Fibroblast of skin of back (primary cell): ENCODE measurements around the gene ADCY9.
"Not testable (repeated sequence)": the region's sequence is repeated elsewhere in the genome, so short reads cannot be mapped to it uniquely, and the experiment has no call there.

Experiments used
- DNase-seq: peaks from one replicate; pipeline ENCODE4 v3.0.0-alpha.2; 2013

ADCY9 gene

GRCh38 chr16:3971261-3971660, 145.0 kb downstream of the ADCY9 start:
- peak; percentile 91 for DNase-seq

GRCh38 chr16:3968551-3968950, 147.7 kb downstream of the ADCY9 start:
- no peak for DNase-seq

DNA sequence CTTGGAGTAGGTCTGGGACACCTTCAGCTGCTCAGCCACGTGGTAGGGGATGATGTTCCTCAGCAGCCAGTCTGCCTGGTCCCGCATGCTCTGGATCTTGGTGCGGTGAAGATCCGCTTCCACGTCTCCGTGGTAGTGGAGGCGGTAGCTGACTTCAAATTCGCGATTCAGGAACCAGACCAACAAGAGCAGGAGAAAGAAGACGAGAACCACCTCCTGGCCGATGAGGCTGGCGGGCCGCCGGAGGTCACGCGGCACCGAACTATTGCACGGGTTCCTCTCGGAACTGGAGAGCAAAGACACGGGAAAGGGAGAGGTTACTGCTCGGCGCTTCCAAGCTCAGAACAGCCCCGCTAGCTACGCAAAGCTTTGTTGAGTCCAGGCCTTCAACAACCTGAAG, 149.6 kb downstream of the ADCY9 start:
- DNase-seq = no peak

DNA sequence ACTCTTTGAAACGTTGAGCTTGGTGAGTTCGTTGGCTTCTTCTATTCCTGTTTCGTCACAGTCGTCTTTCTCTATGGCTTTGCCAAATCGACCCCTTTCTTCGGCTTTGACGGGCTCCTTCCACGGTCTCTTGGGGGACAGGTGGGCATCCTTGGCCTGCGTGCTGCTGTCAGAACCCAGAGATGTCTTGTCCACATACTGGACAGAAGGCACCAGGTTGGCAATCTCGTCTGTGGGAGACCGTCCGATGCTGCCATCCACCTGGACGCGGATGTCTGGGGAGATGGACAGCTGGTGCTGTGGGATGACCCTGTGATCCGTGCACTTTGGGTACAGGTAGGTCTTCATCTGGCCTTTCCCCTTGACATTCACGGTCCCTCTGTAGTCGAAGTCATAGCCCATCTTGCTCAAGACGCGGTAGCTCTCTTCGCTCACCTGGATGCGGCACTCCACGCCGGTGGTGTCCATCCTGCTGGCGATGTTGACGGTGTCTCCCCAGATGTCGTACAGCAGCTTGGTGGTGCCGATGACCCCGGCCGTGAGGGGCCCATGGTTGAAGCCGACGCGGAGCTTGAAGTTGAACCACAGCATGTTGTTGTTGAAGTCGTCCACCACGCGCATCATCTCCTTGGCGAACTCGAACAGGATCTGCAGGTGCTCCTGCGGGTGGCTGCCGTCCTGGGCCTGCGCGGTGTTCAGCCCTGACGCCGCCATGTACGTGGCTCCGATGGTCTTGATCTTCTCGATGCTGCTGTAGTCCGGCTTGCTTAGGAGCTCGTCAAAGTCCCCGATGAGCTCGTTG, 150.3 kb downstream of the ADCY9 start:
- no peak for DNase-seq

- DNase-seq = no peak
Measured at GRCh38 chr16:3965306-3965705, 150.9 kb downstream of the ADCY9 start.

DNA sequence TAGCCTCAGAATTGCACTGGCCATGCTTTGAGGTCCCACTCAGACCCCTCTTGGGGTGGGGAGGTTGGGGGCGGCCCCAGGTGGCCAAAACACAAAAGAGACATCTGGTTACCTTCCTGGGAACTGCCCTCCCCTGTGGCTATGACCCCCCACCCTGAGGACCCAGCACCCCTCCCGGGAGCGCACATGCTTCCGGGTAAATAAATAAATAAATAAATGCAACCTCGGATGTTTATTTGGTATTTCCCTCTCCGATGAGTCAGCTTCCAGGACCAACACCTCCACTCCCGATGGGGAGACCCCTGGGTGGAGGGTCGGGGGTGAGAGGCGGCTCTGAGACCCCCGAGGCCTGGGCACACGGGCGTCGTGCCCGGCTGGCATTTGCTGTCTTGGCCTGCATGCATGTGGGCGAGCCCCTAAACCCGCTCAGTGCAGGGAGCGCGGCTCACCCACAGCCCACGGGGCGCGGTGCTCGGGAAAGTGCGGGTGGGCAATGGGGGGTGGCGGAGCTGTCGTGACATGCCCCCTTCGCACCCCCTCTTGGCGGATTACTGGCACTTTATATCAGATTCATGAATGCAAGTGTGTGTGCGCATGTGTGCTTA, 151.5 kb downstream of the ADCY9 start:
- DNase-seq = no peak

DNA sequence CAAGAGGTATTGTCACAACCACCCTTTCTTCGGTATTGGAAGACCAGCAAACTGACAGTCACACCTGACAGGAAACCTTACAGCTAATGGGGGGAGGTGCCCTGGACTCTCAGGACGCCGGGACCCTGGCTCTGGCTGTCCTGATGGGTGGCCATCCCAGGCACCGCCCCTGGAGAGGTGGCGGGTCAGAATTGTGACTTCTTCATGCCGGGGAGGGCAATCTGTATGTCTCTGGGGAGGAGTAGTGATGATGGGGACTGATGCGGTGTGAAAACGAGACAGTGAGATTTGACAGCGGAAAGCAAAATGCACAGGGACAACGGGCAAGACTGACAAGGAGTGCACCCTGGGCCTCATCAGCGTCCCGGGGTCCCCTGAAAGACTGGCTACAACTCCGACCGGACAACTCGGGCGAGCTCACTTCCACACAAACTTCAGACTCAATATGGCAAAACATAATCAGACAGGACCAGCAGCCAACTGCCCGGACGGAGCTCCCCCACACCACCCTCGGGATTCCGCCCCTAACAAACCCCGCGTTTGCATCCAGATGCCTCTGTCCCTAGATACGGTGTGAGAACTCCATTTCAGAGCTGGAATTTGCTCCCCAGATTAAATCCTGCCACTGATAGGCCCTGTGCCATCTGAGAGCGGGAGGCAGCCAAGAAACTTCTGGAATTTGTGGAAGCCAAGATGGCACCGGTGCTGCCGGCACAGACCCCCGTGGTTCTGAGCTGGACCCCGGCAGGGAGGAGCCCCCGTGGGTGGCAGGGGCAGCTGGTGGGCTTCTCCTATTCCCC, 152.2 kb downstream of the ADCY9 start:
- no peak for DNase-seq

DNA sequence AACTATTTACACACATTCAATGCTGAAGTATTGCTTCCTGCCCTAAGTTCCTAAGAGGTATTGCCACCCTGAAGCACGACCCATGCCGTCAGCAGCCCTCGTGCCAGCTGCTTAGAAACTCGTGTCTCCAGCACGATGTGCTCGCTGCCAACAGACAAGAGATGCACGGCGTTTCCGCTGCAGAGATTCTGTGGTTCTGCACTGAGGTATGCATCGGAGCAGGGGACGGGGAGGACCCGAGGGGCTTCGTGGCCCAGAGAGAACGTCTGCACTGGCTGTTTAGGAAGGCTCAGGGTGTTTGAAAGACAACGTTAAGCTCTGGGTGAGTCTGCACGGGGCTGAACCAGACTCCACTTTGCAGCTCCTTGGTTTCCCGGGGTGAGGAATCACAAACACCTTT, 153.0 kb downstream of the ADCY9 start:
- DNase-seq = peak; percentile 10

DNA sequence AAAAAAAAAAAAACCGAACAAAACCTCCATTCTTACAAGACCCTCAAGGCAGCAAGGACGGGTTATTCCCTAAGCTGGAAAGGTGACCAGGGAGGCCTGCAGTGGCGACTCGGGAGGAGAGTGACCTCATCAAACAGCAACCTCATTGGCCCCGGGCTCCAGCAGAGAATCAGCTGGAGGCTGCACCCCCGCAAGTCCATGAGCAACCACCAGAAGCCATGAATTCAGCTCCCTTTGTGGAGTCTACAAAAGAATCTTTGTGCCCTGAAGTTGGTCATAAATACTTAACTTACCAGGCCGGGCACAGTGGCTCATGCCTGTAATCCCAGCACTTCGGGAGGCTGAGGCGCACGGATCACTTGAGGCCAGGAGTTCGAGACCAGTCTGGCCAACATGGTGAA, 154.8 kb downstream of the ADCY9 start:
- DNase-seq = peak; percentile 22

DNA sequence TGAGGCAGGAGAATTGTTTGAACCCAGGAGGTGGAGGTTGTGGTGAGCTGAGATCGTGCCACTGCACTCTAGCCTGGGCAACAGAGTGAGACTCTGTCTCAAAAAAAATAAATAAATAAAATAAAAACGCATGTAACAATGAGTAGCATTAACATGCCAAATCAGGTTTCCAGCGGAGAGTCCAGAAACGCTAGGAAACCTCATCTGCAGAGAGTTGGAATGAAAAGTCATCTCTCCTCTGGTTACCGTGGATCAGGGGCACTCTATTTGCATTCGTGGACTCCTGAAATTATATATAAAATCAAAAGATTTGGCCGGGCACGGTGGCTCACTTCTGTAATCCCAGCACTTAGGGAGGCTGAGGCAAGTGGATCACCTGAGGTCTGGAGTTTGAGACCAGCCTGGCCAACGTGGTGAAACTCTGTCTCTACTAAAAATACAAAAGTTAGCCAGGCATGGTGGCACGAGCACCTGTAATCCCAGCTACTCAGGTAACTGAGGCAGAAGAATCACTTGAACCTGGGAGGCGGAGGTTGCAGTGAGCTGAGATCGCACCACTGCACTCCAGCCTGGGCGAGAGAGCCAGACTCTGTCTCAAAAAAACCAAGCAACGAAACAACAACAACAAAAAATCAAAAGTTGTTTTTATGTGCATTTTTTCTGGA, 156.2 kb downstream of the ADCY9 start:
- not testable (repeated sequence) for DNase-seq

- DNase-seq = peak; percentile 57
Measured at GRCh38 chr16:3959148-3959547, 157.1 kb downstream of the ADCY9 start.

DNA sequence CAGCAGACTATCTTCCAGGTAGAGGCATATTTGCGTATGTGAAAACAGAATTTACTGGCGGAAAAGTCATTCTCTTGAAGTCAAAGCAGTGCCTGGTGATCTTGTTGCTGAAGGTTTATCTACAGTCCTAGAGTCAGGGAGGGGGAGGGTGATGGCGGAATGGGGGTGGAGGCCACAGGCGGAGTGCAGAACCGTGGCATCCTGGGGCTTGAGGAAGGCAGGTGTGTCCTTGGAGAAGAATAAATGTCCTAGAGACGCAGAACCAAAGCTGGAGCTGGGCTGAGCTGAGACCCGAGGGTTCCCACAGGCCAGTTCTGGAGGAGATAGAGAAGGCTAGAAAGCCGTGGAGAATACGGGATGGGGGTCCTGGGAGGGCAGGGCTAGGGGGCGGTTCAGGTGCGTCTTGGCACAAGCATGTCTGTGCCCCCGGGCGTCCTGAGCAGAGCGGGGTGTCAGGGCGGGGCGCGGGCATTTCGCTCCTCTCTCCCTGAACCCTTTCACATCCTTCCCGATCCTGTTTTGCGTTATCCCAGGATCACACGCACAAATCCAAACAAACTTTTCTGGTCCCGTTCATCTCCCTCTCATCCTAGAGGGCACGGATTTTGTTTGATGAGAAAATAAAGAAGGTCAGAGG, 158.8 kb downstream of the ADCY9 start:
- no peak for DNase-seq

DNA sequence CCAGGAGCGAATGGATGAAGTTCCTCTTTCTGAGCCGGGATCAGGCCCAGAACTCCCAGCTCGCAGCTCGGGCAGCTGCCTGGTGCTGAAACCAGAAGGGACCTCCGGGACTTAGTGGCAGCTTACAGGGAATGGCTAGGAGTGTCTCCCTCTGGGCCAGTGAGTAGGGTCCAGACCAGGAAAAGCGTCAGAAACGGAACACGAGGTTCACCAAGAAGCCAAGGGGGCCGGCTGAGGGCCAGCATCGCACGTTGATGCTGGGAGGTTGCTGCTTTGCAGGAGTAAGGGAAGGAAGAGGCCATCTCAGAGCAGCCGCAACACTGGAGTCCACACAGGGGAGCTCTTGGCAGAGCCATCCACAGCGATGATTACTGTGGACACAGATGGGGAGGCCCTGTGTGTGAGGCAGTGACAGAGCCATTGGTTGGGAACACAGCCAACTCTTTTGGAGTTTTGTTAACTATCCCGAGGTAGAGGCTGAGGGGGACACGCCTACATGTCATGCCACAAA, 161.8 kb downstream of the ADCY9 start:
- peak; percentile 11 for DNase-seq

GRCh38 chr16:3953728-3954410, 162.4 kb downstream of the ADCY9 start:
- no peak for DNase-seq

DNA sequence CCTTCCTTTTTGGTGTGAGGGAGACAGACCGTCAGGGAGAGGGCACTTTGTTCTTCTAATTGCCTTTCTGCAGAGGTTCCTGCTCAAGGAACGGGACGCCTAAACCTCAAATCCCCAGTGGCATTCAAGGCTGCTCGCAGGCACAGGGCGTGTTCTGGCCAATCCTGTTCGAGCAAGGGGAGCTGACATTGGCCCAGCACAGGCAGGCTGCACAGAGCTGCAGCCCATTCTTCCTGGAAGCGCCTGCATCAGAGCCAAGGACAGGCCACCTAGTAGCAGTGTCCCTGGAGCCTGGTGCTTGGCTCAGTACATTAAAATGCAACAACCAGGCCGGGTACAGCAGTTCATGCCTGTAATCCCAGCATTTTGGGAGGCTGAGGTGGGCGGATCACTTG, 163.5 kb downstream of the ADCY9 start:
- peak; percentile 81 for DNase-seq

DNA sequence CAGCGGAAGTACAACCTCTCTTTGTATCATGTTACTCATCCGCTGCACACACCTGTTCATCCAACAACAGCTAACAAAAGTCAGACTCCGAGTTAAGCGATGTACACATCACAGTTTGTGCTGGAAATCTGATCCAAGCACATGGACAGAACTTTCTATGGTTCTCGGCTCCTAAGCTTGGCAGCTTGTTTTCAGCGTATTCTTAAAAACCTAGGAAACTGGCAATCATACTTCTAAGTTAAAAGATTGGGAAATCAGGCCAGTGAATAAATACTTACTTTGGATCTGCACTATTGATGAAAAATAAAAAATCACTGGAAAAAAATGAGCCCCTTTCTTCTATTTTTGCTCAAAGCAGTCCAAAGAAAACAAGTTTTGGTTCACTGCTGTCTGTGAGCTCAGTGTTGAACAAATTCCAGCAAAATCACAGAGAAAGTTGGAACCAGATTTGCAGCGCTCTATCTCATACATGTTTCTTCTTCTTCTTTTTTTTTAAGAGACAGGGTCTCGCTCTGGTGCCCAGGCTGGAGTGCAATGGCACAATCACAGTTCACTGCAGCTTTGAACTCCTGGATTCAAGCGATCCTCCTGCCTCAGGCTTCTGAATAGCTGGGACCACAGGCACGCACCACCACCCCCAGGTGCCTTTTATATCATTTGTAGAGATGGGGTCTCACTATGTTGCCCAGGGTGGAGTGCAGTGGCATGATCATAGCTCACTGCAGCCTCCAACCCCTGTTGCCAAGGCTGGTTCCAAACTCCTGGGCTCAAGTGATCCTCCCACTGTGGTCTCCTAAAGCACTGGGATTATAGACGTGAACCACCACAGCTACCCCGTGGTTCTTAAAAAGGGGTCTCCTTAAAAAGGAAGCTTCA, 164.1 kb downstream of the ADCY9 start:
- DNase-seq = peak; percentile 51

GRCh38 chr16:3951380-3951779, 164.9 kb downstream of the ADCY9 start:
- DNase-seq = peak; percentile 12

DNA sequence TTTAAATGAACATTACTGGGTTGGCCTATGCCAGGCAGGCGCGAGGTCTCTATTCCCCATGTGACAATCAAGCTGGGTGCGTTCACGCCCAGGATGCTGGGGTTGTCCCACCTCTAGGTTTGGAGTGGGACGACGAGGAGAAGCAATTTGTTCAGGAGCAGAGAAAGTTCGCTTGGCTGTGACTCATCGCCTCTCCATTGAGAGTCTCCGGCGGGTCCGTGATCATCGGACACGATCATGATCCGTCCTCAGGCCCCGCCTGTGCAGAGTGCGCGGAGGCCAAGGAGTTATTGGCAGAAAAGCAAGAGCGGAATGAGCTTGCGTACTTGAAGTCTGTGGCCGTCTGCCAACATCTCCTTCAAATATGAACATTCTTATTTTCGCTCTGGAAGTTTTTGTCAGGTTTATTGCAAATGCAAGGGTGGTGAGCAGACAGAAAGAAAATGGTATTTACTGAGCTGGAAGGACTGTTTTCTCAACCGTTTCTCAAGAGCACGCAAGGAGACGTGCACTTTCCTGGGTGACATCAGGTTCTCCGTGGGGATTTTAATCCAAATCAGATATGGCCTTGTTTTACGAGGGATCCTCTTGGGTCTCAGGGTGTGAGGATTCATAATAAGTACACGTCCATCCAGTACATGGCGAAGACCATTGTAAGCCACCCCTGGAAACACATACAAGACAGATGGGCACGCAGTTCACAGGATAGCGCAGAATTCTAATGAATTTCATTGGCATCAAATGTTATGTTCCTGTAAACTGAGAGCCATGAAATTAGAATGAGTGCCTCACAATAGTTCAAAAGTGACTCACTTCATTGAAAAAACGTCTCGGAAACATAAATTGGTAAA, 165.7 kb downstream of the ADCY9 start:
- peak; percentile 95 for DNase-seq

DNA sequence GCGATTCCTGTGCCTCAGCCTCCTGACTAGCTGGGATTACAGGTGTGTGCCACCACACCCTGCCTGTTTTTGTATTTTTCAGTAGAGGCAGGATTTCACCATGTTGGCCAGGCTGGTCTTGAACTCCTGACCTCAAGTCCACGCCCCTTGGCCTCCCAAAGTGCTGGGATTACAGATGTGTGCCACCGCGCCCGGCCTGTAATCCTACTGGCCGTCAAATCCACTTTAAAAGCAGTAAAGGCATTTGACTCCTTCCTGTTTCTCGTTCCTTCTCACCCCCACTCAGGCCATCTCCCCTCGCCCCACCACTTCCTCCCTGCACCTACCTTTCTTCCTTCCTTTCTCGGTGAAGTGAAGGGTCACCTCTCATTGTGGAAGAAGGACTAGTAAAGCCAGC, 166.3 kb downstream of the ADCY9 start:
- no peak for DNase-seq

DNA sequence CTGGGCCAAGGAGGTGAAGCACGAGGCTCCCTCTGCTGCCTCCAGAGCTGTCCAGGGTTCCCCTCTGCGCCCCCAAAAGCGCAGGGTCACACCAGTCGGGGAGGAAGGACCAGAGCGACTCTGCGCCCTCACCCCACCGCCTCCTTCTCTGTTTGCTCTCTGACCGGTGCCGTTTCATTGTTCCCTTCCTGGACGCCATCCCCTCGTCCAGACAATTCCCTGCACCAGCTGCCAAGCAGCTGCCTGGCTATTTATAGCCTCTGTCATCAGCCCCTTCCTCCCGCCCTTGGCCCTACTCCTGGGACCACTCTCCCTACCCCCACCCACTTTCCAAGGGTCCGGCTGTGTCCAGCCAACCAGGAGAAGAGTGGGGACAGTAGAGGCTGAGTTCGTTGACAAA, 167.0 kb downstream of the ADCY9 start:
- DNase-seq = no peak
